Measurements from ENCODE around the gene DOCK8.

Gene DOCK8

GRCh38 chr9:338602-339001 lies 123.9 kb downstream of the DOCK8 start:
- H3K27me3 ChIP-seq (ENCODE audit: insufficient read depth, low read depth): no peaks in the 10 kb centered on the region
- no peak for TF ChIP-seq CTCF (conservative IDR thresholded peaks at IDR 0.05; ENCODE audit: low read depth, low read length)
- no peak overlapping the region for H3K27ac ChIP-seq
- H3K79me2 ChIP-seq (ENCODE audit: insufficient read depth, low read depth): no peaks in the 10 kb centered on the region
- H3K4me1 ChIP-seq (ENCODE audit: low read depth, poor library complexity, severe bottlenecking): no peaks in the 10 kb centered on the region
- no peak overlapping the region for H2AFZ ChIP-seq (ENCODE audit: low read depth)
- no peaks in the 10 kb centered on the region for H3K36me3 ChIP-seq (ENCODE audit: insufficient read depth)
- H3K4me3 ChIP-seq (IDR thresholded peaks at IDR 0.05; ENCODE audit: insufficient read depth, low read depth, low read length): no peak overlapping the region
- H3K4me2 ChIP-seq: no peak overlapping the region
- no peak overlapping the region for H3K9ac ChIP-seq
- H4K20me1 ChIP-seq (ENCODE audit: insufficient read depth): no peaks in the 10 kb centered on the region

DNA sequence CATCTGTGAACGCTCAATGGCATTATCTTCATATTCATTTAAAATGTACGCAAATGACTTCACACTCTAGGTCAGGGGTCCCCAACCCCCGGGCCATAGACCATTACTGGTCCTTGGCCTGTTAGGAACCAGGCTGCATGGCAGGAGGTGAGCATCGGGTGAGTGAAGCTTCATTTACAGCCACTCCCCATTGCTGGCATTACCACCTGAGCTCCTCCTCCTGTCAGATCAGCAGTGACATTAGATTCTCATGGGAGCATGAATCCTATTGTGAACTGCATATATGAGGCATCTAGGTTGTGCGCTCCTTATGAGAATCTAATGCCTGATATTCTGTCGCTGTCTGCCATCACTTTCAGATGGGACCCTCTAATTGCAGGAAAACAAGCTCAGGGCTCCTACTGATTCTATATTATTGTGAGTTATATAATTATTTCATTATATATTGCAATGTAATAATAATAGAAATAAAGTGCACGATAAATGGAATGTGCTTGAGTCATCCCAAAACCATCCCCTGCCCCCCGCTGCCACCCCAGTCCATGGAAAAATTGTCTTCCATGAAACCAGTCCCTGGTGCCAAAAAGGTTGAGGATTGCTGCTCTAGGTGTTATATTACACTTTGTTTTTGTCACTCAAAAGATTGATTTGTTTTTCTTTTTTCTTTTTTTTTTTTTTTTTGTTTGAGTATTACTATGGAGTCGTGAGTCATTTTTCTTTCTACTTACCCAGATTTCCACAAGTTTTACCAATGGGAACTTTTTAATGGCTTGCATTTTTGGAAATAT lies 127.2 kb downstream of the DOCK8 start:
- H3K36me3 ChIP-seq (ENCODE audit: insufficient read depth): no peaks in the 10 kb centered on the region
- H2AFZ ChIP-seq (ENCODE audit: low read depth): no peak overlapping the region
- no peaks in the 10 kb centered on the region for H3K79me2 ChIP-seq (ENCODE audit: insufficient read depth, low read depth)
- H3K27me3 ChIP-seq (ENCODE audit: insufficient read depth, low read depth): no peaks in the 10 kb centered on the region
- TF ChIP-seq CTCF (conservative IDR thresholded peaks at IDR 0.05; ENCODE audit: low read depth, low read length): no peak
- no peaks in the 10 kb centered on the region for H4K20me1 ChIP-seq (ENCODE audit: insufficient read depth)
- H3K4me3 ChIP-seq (IDR thresholded peaks at IDR 0.05; ENCODE audit: insufficient read depth, low read depth, low read length): no peak overlapping the region
- no peak overlapping the region for H3K4me2 ChIP-seq
- H3K9ac ChIP-seq: no peak overlapping the region
- no peak overlapping the region for H3K27ac ChIP-seq
- no peaks in the 10 kb centered on the region for H3K4me1 ChIP-seq (ENCODE audit: low read depth, poor library complexity, severe bottlenecking)

DNA sequence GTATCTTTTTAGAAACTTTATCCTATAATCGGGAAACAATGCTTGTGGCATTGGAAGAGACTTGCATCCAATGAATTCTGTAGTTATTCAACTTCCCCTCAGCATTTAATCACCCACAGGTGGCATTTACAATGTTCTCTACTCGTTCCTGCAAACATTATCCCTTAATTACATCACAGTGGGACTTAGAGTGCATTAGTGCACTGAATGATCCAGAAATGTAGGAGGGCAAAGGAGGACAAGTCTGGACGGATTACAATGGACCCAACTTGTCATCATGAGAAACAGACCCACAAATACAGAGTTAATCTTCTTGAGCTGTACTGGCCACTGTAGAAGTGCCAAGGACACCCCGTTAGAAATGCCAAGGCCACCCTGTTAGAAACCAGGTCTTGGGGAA lies 129.1 kb downstream of the DOCK8 start:
- no peak overlapping the region for H3K4me2 ChIP-seq
- no peaks in the 10 kb centered on the region for H3K79me2 ChIP-seq (ENCODE audit: insufficient read depth, low read depth)
- no peak overlapping the region for H3K4me3 ChIP-seq (IDR thresholded peaks at IDR 0.05; ENCODE audit: insufficient read depth, low read depth, low read length)
- no peaks in the 10 kb centered on the region for H3K36me3 ChIP-seq (ENCODE audit: insufficient read depth)
- H3K27ac ChIP-seq: no peak overlapping the region
- no peaks in the 10 kb centered on the region for H4K20me1 ChIP-seq (ENCODE audit: insufficient read depth)
- no peaks in the 10 kb centered on the region for H3K4me1 ChIP-seq (ENCODE audit: low read depth, poor library complexity, severe bottlenecking)
- TF ChIP-seq CTCF (conservative IDR thresholded peaks at IDR 0.05; ENCODE audit: low read depth, low read length): no peak
- no peak overlapping the region for H2AFZ ChIP-seq (ENCODE audit: low read depth)
- H3K27me3 ChIP-seq (ENCODE audit: insufficient read depth, low read depth): no peaks in the 10 kb centered on the region
- H3K9ac ChIP-seq: no peak overlapping the region

- Histone ChIP-seq H4K20me1 (ENCODE audit: insufficient read depth) (no peaks in the 10 kb centered on the region), H3K79me2 (ENCODE audit: insufficient read depth, low read depth) (no peaks in the 10 kb centered on the region), H3K36me3 (ENCODE audit: insufficient read depth) (no peaks in the 10 kb centered on the region), H3K4me2 (no peak overlapping the region), H3K4me1 (ENCODE audit: low read depth, poor library complexity, severe bottlenecking) (no peaks in the 10 kb centered on the region), H3K27ac (no peak overlapping the region), H2AFZ (ENCODE audit: low read depth) (no peak overlapping the region), H3K9ac (no peak overlapping the region), H3K27me3 (ENCODE audit: insufficient read depth, low read depth) (no peaks in the 10 kb centered on the region), H3K4me3 (IDR thresholded peaks at IDR 0.05; ENCODE audit: insufficient read depth, low read depth, low read length) (no peak overlapping the region)
- no peak for TF ChIP-seq CTCF (conservative IDR thresholded peaks at IDR 0.05; ENCODE audit: low read depth, low read length)
Measured at GRCh38 chr9:346111-346571, 131.5 kb downstream of the DOCK8 start.
